ENCODE results near the gene DHRS13. TPM values are rescaled to one million over a fixed set of nuclear protein-coding genes. Genes with fewer than 3 reads are reported as not detected.
"Not testable (repeated sequence)": the region's sequence is repeated elsewhere in the genome, so short reads cannot be mapped to it uniquely, and the experiment has no call there.

The DHRS13 gene
- total RNA-seq, 1 donor from 2014 or later = 16.5 TPM

DNA sequence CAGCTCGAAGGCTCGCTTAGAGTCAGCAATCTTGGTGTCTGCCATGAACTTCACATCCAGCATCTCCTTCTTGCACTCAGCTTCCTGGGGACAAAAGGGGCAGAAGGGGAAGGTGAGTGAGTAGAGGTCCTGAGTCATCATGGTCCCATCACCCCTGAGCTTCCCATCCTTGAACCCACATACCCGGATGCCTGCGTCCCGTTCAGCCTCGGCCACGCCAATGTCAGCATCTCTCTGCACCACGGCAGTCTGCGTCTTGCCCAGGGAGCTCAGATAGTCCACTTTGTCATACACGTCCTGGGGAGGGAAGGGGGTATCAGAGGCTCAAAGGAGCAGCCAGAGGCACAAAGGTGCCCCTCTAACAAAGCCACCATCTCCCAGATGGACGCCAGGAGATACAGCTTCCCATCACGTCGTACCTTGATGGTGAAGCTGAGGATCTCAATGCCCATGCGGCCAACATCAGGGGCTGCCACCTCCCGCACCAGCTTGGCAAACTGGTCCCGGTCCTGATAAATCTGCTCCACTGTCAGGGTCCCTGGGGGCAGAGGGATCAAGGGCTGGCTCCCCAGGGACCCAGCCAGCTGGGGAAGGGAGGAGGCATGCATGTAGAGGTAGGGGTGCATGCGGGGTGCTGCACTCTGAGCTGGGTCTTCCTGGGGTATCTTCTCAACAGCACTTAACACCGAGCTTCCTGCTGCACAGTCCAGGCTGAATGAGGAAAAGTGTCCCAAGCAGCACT is 20.6 kb downstream of the DHRS13 start:
- no peak for DNase-seq (ENCODE audit: low read depth)

DNA sequence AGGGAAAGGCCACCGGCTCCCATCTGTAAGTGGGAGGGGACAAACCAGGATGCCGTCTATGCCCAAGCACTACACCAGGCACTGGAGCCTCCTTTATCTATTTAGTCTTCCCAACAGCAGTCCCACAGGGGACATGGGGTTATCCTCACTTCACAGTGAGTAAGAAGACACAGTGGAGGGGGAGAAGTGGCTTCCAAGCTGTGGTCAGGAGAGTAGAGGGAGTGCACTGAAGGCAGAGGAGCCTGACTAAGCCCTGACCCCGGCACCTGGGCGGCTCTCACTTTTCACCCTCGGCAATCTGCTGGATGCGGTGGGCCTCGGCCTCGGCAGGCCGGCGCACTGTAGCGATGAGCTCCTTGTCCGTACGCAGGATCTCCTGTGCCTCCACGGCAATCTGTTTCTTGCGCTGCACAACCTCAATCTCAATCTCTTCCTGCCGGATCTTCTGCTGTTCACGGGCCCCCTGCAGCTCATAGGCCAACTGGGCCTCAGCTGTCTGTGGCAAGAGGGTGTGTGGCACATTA is 21.3 kb downstream of the DHRS13 start:
- no peak for DNase-seq (ENCODE audit: low read depth)

DNA sequence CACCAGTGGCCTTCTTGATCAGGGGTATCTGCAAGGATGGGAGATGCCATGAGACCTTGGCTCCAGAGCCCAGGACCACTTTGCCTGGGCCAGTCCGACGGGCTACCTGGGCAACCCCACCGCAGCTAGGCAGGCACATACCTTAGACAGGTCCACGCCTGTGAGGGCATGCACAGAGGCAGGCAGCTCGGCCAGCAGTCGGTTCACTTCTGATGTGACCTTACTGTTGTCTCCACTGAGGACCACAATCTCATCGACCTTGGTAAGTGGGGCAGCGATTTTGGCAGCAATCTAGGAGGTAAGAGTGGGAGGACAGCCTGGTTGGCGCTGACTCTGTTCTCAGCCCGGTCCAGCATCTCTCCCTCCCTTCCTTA is 22.3 kb downstream of the DHRS13 start:
- DNase-seq (ENCODE audit: low read depth) = no peak

DNA sequence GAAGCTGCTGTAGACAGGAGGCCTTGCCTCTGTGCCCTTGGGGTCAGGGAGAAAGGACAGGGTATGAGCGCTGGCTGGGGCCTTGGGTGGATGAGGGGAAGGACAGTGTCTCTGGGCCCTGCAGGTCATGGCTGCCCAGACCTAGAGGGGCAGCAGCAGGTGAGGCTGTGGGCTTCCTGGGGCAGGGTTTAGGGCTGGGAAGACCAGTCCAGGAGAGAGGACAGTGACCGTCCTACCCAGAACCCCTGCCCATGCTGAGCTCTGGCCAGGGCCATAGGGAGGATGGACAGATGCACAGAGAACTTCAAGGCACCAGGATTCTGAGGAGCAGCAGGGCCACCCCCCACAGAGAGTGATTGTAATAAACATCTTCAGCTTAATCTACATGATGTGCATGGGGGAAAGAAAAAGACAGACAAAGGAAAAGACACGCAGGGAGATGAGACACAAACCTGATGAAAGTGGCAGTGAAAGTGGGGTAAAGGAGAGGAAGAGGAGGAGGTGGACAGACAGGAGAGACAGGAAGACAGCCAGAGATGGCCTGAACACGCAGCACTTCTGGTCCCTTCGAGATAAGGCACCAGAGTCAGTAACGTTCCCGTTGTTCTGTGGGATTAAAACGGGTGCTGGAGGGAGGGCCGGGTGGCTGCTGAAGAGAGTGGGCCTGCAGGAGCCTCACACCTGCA is 22.9 kb downstream of the DHRS13 start:
- DNase-seq (ENCODE audit: low read depth) = no peak

DNA sequence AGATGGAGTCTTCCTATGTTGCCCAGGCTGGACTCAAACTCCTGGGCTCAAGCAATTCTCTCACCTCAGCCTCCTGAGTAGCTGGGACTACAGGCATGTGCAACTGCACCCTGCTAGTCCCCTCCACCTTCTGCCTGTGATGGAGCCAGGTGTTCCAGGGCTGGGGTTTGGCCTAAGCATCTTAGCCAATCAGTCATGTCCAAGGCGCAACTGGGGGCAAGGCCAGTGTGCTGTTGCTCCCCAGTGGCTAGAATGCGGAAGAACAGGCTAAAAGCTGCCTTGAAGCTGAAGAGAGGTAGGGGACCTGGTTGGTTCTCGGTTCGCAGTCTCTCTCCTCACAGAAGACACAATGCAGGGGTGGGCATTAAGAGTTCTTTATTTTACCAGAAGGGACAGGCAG is 23.9 kb downstream of the DHRS13 start:
- peak; percentile 33 for DNase-seq (ENCODE audit: low read depth)

DNA sequence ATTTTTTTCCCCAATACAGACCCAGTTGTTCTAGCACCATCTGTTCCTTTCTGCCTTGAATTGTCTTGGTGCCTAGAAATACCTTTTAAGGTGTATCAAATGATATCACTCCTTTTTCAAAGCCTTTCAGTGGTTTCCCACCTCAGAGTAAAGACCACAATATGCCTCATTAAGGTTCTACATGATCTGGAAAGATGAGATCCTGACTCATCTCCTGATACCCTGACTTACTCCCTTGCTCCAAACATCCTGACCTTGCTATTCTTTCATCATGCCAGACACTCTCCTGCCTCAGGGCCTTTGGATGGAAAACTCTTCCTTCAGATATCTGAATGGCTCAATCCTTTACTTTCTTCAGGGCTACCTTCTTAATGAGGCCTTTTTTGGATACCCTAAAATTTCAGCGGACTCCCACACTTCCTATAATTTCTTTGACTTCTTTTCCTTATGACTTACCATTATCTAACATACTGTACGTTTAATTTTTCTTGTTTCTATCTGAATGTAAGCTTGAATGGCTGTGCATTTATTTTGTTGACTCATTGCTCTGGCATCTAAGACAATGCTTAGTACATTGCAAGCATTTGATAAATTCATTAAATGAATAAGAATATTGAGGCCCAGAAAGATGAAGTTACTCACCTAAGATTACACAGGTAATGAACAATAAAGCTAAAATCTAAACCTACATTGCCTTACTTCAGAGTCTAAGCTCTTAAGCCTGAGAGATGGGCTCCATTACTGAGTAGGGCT is 24.5 kb downstream of the DHRS13 start:
- DNase-seq (ENCODE audit: low read depth) = no peak

DNA sequence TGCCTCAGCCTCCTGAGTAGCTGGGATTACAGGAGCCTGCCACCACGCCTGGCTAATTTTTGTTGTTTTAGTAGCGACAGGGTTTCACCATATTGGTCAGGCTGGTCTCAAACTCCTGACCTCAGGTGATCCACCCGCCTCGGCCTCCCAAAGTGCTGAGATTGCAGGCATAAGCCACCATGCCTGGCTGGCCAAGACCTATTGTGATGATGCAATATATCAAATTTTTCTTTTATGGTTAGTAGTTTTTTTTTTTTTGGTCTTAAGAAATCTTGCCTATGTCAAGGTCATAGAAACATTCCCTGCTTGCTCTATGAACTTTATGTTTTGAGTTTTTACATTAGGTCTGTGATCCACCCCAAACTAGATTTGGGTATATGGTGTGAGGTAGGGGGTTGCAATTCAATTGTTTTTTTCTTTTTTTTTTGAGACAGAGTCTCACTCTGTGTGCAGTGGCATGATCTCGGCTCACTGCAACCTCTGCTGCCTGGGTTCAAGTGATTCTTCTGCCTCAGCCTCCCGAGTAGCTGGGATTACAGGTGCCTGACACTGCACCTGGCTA is 25.6 kb downstream of the DHRS13 start:
- DNase-seq (ENCODE audit: low read depth) = not testable (repeated sequence)

DNA sequence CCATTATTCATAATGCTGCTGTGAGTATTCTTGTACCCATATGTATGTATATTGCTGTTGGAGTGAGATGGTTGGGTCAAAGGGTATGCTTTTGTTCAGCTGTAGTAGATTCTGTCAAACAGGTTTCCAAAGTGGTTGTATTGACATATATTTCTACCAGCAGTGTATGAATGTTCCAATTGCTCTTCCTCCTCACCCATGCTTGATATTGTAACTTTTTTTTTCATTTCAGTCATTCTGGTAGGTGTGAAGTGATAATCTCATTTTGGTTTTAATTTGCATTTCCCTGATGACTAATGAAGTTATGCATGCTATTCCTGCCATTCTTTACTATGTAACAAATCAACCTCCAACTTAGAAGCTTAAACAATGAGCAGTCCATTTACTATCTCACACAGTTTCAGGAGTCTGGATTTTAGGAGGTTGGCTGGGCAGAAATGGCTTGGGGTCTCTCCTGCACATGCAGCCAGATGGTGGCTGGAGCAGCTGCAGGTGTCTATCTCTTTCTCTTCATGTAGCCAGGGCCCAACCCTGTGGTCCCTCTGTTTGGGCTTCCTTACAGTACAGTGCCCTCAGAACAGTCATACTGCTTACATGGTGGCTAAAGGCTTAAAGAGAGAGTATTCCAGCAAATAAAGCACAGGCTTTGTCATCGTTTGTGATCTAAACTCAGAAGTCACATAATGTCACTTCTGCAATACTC is 26.9 kb downstream of the DHRS13 start:
- no peak for DNase-seq (ENCODE audit: low read depth)

DNA sequence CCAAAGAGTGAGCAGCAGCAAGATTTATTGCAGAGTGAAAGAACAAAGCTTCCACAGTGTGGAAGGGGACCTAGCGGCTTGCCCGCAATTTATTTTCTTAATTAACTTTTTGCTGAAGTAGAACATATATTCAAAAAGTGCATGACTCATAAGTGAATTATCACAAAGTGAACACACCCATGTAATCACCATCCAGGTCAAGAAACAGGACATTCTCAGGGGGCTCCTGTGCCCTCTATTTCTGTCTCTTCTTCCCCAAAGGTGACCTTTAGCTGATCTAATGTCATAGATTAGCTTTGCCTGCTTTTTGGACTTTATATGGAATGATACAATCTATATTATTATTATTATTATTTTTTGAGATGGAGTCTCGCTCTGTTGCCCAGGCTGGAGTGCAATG is 28.1 kb downstream of the DHRS13 start:
- no peak for DNase-seq (ENCODE audit: low read depth)

DNA sequence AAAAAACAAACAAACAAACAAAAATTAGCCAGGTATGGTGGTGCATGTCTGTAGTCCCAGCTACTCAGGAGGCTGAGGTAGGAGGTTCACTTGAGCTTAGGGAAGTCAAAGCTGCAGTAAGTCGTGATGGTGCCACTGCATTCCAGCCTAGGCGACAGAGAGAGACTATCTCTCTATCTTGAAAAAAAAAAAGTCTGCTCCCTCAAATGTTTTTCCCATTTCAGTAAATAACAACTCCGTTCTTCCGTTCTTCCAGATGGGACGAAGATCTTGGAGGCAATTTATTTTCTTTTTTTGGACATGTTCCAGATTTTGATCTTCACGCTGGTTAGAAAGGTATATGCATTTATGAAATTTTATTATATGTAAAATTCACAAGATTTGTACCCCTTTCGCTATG is 29.0 kb downstream of the DHRS13 start:
- DNase-seq (ENCODE audit: low read depth) = no peak

DNA sequence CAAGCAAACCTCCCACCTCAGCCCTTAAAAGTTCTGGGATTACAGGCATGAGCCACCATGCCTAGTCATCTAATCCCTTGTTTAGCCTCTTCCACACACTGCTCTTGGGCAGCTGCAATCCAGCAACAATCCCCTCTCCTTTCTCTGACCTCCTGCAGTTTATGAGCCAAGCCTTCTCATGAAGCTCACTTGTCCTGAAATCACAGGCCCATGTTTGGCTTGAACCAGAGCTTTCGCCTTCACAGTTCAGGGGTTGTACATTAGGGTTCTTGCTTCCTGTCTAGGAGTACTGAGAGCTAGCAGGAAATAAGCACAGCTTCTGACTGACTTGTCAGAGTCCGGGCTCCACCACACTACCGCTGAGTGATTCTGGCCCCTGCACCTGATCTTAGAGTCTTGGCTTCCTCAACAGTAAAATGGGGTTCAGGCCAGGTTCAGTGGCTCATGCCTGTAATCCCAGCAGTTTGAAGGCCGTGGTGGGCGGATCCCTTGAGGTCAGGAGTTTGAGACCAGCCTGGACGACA is 31.8 kb downstream of the DHRS13 start:
- no peak for DNase-seq (ENCODE audit: low read depth)

DNA sequence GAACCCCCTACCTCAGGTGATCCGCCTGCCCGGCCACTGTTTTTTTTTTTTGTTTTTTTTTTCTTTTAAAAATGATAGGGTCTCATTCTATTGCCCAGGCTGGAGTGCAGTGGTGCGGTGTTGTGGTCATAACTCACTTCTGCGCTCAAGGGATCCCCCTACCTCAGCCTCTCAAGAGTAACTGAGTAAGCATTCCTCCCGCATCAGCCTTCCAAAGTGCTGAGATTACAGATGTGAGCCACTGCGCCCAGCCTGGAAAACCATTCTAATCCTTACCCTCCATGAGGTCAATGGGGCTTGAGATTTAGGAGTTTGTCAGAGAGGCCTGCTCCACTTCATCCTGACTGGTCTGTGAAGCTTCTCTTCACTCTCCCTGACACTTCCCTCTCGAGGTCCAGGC is 35.6 kb downstream of the DHRS13 start:
- no peak for DNase-seq (ENCODE audit: low read depth)

DNA sequence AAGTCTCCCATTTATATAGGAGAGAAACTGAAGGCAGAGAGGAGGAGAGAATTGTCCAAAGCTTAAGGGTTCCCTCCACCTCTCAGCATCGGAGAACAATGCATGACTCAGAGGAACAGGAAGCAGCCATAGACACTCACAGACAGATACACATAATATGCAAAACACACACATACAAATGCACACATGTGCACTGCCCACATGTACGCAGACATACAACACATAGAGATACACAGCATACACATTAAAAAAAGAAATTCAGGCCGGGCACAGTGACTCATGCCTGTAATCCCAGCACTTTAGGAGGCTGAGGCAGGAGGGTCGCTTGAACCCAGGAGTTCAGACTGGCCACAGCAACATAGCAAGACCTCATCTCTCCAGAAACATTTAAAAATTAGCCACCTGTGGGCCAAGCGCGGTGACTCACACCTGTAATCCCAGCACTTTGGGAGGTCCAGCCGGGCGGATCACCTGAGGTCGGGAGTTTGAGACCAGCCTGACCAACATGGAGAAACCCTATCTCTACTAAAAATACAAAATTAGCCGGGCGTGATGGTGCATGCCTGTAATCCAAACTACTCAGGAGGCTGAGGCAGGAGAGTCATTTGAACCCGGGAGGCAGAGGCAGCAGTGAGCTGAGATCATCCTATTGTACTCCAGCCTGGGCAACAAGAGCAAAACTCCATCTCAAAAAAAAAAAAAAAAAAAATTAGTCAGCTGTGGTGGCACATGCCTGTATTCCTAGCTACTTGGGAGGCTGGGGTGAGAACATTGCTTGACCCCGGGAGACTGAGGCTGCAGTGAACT is 36.7 kb downstream of the DHRS13 start:
- no peak for DNase-seq (ENCODE audit: low read depth)

DNA sequence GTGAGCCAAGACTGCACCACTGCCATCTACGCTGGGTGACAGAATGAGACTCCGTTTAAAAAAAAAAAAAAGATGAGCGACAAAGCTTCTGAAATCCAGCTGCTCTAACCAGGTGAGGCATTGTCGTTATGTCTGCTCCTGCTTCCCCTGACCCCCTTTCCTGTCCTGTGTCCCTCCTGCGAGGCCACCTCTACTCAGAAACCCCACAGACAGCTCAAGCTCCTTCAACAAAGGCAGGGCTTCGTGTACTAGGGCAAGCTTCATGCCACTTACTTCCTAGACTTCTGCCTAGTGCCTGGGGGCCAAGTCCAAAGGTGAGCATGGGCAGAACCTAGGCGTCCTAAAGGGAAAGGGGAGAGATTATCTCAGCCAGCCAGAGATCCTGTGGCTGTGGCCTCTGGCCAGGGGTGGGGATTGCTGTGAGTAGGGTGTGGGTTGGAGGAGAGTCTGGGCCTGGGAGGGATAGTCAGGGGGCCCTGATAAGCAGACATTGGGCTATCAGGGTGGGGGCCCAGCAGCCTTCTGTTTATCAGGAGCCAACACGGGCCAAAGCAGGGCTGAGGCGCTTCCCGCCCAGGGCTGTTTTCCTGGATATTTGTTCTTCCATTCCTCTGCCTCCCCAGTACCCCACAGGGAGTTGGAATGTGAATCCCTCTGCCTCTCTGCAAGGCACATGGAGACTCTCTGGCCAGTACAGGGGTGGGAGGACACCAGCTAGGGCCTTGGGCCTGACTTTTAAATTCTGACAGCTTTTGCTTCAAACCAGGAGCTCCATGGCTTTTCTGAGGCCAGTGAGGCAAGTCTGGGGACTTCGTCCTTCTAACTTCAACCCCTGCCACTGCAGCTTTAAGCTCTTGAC is 37.7 kb downstream of the DHRS13 start:
- no peak for DNase-seq (ENCODE audit: low read depth)

DNA sequence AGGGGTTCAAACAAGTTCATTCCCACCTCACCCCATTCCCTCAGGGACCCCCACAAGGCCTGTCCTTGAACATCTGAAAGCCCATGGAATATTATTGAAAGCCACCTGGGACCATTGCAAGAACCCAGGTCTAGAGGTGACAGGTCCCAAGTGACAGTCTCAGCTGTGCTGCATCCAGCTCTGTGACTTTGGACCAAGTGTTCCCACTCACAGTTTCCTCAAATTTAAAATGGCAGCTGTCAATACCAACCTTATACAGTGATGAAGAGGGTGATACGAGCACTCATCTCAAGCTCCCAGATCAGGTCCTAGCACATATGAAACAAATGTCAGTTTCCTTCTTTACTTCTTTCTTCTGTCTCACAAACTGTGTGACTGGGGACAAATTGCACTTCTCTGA is 38.9 kb downstream of the DHRS13 start:
- DNase-seq (ENCODE audit: low read depth) = no peak

DNA sequence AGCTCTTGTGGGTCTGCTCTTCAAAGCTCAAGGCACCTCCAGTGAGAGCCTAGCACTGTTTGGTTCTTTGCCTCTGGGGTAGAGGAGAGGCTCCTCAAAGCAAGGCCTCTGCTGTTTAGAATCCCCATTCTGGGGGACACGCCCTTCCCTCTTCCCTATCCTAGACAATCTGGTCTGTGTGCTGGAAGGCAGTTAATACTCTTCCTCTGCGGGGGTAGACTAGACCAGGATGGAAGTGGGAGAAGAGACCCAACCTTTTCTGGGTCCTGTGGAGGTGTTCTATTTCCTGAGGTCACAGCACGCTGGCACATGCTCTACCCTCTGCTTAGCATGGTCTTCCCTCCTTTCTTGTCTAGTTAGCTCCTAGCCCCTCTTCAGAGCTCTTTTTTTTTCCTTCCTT is 40.3 kb downstream of the DHRS13 start:
- DNase-seq (ENCODE audit: low read depth) = no peak

DNA sequence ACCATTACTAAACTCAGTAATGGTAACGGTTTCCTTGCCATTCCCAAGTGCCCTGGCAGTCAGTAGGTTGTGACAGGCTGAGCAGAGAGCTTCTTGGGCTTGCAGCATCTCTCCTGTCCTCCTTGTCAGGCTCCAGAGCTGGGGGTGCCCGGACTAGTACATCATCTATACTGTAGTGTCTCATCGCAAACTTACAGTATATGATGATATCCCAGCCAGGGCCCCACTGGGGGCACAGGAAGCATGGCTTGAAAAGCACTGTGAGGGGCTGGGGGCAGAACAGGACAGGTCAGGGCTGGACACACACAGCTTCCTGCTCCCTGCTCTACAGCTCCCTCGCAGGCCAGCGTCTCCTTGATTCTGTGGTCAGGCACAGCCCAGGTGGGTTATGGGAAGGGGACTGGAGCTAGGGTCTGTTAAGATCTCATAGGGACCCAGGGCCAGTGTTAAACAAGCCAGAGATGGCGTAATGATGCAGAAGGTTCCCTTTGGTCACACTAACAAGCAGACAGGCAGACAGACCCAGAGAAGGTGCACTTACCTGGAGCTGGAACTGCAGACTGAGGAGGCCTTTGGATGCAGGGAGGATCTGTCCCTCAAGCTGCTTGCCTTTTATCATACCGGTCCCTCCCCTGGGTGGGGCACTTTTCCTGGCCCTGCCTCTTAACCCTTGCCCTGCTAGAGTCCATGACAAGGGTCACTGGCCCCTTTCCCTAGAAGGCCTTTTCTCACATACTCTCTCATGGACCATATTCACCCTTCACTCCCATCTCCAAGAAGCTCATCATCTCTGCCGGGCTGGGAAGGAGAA is 41.3 kb downstream of the DHRS13 start:
- DNase-seq (ENCODE audit: low read depth) = no peak

DNA sequence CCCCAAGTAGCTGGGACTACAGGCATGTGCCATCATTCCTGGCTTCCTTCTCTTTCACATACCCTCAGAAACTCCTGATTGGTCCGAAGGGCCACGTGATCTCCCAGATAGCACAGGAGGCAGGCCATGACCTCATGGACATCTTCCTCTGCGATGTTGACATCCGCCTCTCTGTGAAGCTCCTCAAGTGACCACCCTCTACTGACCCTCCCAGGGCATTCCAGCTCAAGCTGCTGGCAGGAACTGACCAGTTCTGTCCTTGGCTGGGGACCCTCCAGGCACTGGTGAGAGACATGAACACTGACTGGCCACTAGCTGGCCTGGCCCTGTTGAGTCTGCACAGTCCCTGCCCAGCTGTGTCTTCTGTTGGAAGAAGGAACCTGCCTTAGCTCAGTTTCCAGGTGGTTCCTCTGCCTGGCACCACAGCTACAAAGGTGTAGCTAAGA is 42.5 kb downstream of the DHRS13 start:
- DNase-seq (ENCODE audit: low read depth) = no peak

All from renal cortical epithelial cell (primary cell).